ENCODE results near the gene TRAPPC3L.

DNA sequence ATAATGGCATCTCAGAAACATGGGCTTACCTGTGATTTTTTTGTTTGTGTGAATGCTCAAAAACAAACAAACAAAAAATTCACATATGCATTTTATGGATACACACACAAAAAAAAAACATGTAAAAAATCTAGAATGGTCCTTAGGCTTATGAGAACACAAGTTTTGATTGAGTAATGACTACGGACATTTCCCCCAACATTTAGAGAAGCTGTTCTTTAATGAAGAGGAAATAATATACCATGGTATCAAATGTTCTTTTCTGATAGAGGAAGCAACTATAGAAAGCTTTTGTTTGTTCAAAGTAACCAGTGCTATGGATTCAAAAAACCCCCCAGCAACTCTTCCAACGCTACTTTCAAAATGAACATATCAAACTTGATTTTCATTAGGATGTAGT is 93.0 kb downstream of the TRAPPC3L start:
- no peak for TF ChIP-seq POLR2AphosphoS5 (IDR thresholded peaks at IDR 0.05; ENCODE audit: low read depth, low read length)
- TF ChIP-seq TAF1 (IDR thresholded peaks at IDR 0.05; ENCODE audit: borderline replicate concordance, low read depth, low read length), result no peak
